EL (cell line): ENCODE results near the gene GNE.
"Not testable (repeated sequence)": the region's sequence is repeated elsewhere in the genome, so short reads cannot be mapped to it uniquely, and the experiment has no call there.

Experiments
- DNase-seq: peaks from one replicate; pipeline ENCODE4 v3.0.0-alpha.2; 2016

Gene GNE

GRCh38 chr9:36204906-36205547 lies 53.2 kb downstream of the GNE start:
- no peak for DNase-seq

- no peak for DNase-seq
These were observed 63.8 kb downstream of the GNE start for GRCh38 chr9:36194326-36195000.

- no peak for DNase-seq
These were observed 65.2 kb downstream of the GNE start for GRCh38 chr9:36193023-36193422.

GRCh38 chr9:36192196-36192595 lies 66.1 kb downstream of the GNE start:
- DNase-seq = no peak

- no peak for DNase-seq
These were observed 66.6 kb downstream of the GNE start for GRCh38 chr9:36191686-36192085.

- DNase-seq = peak; percentile 34
These were observed 67.0 kb downstream of the GNE start for GRCh38 chr9:36191290-36191645.

GRCh38 chr9:36190388-36191289 lies 67.6 kb downstream of the GNE start, which contains the start of gene CLTA:
Gene CLTA, plus strand, starts transcription at chr9:36190921. Its CDS starts 136 bp downstream, at chr9:36191057.
- DNase-seq = peak; percentile 100

GRCh38 chr9:36189976-36190375 lies 68.3 kb downstream of the GNE start:
- no peak for DNase-seq

GRCh38 chr9:36188212-36188611 lies 70.0 kb downstream of the GNE start:
- DNase-seq = no peak

GRCh38 chr9:36187414-36187813 lies 70.8 kb downstream of the GNE start:
- peak; percentile 88 for DNase-seq

- DNase-seq = not testable (repeated sequence)
These were observed 78.0 kb downstream of the GNE start for GRCh38 chr9:36180243-36180642.

GRCh38 chr9:36177571-36177970 lies 80.7 kb downstream of the GNE start:
- no peak for DNase-seq

- DNase-seq = not testable (repeated sequence)
These were observed 81.8 kb downstream of the GNE start for GRCh38 chr9:36176496-36176895.

- DNase-seq = not testable (repeated sequence)
These were observed 83.0 kb downstream of the GNE start for GRCh38 chr9:36175209-36175608.

- no peak for DNase-seq
These were observed 83.5 kb downstream of the GNE start for GRCh38 chr9:36174731-36175130.

- DNase-seq = no peak
These were observed 84.0 kb downstream of the GNE start for GRCh38 chr9:36174271-36174670.

GRCh38 chr9:36173861-36174260 lies 84.4 kb downstream of the GNE start:
- no peak for DNase-seq

GRCh38 chr9:36170531-36170930 lies 87.7 kb downstream of the GNE start:
- DNase-seq = no peak

GRCh38 chr9:36169708-36170107 lies 88.5 kb downstream of the GNE start:
- DNase-seq = no peak

- DNase-seq = no peak
These were observed 89.1 kb downstream of the GNE start, which contains the start of gene CCIN for GRCh38 chr9:36169166-36169565. Gene CCIN, plus strand, starts transcription at chr9:36169388. Its CDS starts 115 bp downstream, at chr9:36169503.

- peak; percentile 88 for DNase-seq
These were observed 91.9 kb downstream of the GNE start for GRCh38 chr9:36166168-36166927.

- DNase-seq = peak; percentile 34
These were observed 92.5 kb downstream of the GNE start for GRCh38 chr9:36165826-36166167.

- DNase-seq = no peak
These were observed 93.3 kb downstream of the GNE start for GRCh38 chr9:36164989-36165388.
